Right hindlimb (tissue), 1 donor: Measurements from ENCODE around the gene GDPD4.
A peak's percentile ranks its signal among the peaks of the same experiment; 100 is the strongest.
"Not testable (repeated sequence)": the region's sequence is repeated elsewhere in the genome, so short reads cannot be mapped to it uniquely, and the experiment has no call there.

Source experiments
- DNase-seq: peaks from one replicate; pipeline ENCODE4 v3.0.0-alpha.2; 2018

Gene GDPD4

GRCh38 chr11:77301510-77301909 is at the start of gene GDPD4:
GDPD4 (minus strand) TSS chr11:77301686; CDS start chr11:77285137, 16,549 bp downstream.
- DNase-seq, result no peak

GRCh38 chr11:77347948-77348347 is 46.5 kb upstream of the GDPD4 start:
- no peak for DNase-seq

- no peak for DNase-seq
These were observed 45.6 kb upstream of the GDPD4 start for GRCh38 chr11:77346906-77347603.

- no peak for DNase-seq
These were observed 44.1 kb upstream of the GDPD4 start for GRCh38 chr11:77345621-77346020.

- no peak for DNase-seq
These were observed 39.0 kb upstream of the GDPD4 start for GRCh38 chr11:77340501-77340900.

GRCh38 chr11:77332259-77332658 is 30.8 kb upstream of the GDPD4 start:
- DNase-seq, result no peak

- DNase-seq, result no peak
These were observed 23.7 kb upstream of the GDPD4 start for GRCh38 chr11:77325159-77325558.

GRCh38 chr11:77324508-77324907 is 23.0 kb upstream of the GDPD4 start:
- no peak for DNase-seq

- no peak for DNase-seq
These were observed 21.6 kb upstream of the GDPD4 start for GRCh38 chr11:77322926-77323590.

GRCh38 chr11:77322506-77322905 is 21.0 kb upstream of the GDPD4 start:
- DNase-seq, result peak; percentile 36

- no peak for DNase-seq
These were observed 18.9 kb upstream of the GDPD4 start for GRCh38 chr11:77320351-77320750.

GRCh38 chr11:77318600-77318999 is 17.1 kb upstream of the GDPD4 start:
- no peak for DNase-seq

GRCh38 chr11:77316733-77317342 is 15.4 kb upstream of the GDPD4 start:
- DNase-seq, result no peak

GRCh38 chr11:77312107-77312506 is 10.6 kb upstream of the GDPD4 start:
- no peak for DNase-seq

GRCh38 chr11:77311701-77312100 is 10.2 kb upstream of the GDPD4 start:
- DNase-seq, result no peak

GRCh38 chr11:77310721-77311120 is 9.2 kb upstream of the GDPD4 start:
- no peak for DNase-seq

GRCh38 chr11:77309401-77310085 is 8.1 kb upstream of the GDPD4 start:
- DNase-seq, result no peak

GRCh38 chr11:77308838-77309237 is 7.4 kb upstream of the GDPD4 start:
- DNase-seq, result no peak

- no peak for DNase-seq
These were observed 1.8 kb upstream of the GDPD4 start for GRCh38 chr11:77303328-77303727.

GRCh38 chr11:77302752-77303151 is 1.3 kb upstream of the GDPD4 start:
- DNase-seq, result no peak

- DNase-seq, result no peak
These were observed 791 bp downstream of the GDPD4 start for GRCh38 chr11:77300695-77301094.

- not testable (repeated sequence) for DNase-seq
These were observed 1.5 kb downstream of the GDPD4 start for GRCh38 chr11:77300028-77300427.

GRCh38 chr11:77299528-77299993 is 1.9 kb downstream of the GDPD4 start:
- DNase-seq, result no peak
